RCC 7860 (cell line): ENCODE data around the gene PPP1R13B.

Source experiments
- DNase-seq: peaks from one replicate; pipeline ENCODE4 v3.0.0-alpha.2; 2015; ENCODE audit warnings: low spot score
- FAIRE-seq: peaks from 2 replicates; lab custom pipeline; 2012; peaks lifted over from hg19 to GRCh38; lab: Jason Lieb, UNC

The PPP1R13B gene

GRCh38 chr14:103836976-103837725 lies 10.2 kb downstream of the PPP1R13B start:
- DNase-seq (no peak), FAIRE-seq (no peak)

GRCh38 chr14:103834956-103835355 lies 12.4 kb downstream of the PPP1R13B start:
- no peak for DNase-seq
- FAIRE-seq, result no peak

DNA sequence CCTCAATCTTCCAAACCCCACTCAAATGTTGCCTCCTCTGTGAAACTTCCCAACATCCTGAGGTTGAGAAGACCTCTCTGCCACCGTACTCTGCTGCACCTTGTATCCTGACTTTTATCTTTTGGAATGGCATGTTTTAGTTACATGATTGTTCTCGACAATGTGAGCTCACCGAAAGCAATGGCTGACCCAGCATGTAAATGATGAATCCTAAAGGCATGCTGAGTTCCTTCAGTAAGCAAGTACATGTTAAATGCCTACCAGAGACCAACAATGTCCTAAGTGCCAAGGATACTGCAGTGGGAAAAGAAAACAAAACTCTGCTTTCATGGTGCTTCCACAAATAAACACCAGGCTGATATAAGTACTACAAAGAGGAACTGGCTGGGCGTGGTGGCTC lies 13.7 kb downstream of the PPP1R13B start:
- FAIRE-seq, result no peak
- DNase-seq, result no peak

DNA sequence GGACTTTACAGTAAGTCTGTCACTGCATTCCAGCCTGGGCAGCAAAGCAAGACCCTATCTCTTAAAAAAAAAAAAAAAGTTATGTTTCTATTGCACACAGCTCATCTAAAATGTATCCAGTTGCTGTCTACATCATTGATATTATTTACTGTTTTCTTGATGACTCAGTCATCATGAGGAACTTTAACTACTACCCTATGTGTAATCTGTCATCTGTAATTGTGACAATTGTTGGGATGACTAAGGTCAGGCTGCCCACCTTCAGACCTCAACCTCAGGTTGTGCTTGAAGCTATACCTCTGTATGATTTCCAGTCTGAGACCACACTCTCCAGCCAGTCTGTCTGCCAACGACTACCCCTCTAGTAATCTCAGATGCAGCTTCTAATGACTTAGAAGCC lies 15.3 kb downstream of the PPP1R13B start:
- no peak for FAIRE-seq
- DNase-seq, result no peak

- no peak for FAIRE-seq
These were observed 16.7 kb downstream of the PPP1R13B start for GRCh38 chr14:103830511-103831270.

GRCh38 chr14:103828315-103828967 lies 18.9 kb downstream of the PPP1R13B start:
- DNase-seq (no peak), FAIRE-seq (no peak)

More at GRCh38 chr14:103830511-103831270, 16.7 kb downstream of the PPP1R13B start:
- no peak for DNase-seq

DNA sequence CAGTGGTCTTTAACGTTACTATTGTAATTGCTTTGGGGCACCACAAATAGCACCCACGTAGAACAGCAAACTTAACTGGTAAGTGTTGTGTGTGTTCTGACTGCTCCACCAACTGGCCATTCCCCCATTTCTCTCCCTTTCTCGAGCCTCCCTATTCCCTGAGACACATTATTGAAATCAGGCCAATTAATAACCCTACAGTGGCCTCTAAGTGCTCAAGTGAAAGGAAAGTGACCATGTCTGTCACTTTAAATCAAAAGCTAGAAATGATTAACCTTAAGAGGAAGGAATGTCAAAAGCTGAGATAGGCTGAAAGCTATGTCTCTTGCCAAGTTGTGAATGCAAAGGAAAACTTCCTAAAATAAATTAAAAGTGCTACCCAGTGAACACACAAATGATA lies 22.3 kb downstream of the PPP1R13B start:
- FAIRE-seq (peak; percentile 20), DNase-seq (no peak)

- DNase-seq (no peak), FAIRE-seq (no peak)
These were observed 26.5 kb downstream of the PPP1R13B start for GRCh38 chr14:103820908-103821307.

GRCh38 chr14:103820382-103820781 lies 27.0 kb downstream of the PPP1R13B start:
- FAIRE-seq (no peak), DNase-seq (no peak)

DNA sequence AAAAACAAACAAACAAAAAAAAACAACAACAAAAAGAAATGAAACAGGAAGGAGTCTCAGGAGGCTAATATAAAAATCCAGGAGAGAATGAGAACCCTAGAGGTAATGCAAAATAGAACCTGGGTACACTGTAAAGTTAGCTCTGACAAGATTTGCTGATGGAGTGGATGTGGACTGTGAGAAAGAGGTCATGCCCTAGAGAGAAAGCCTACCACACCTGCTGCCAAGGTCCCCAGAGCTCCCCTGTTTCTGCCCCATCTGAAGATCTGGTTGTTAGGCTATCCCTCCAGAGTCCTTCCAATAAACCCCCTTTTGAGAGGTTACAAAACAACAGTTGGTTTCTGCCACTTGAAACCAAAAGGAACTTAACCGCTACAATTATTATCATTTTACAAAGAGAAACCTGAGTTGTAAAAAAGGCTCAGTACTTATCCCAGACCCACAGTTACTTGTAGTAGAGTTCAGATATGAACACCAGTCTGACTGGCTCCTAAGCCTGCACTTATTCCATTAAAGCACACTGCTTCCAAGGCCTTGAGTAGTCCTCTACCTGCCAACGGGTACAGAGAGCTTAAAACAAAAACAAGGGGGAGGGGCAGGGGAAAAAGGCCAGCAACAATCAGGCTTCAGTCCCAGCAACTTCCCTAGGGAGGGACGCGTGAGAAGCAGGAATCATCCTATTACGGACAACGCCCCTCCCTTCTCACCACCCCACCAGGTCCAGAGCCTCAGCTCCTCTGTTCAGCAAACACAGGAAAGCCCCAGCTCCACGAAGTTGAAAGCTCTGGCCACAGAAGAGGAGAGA lies 27.7 kb downstream of the PPP1R13B start:
- FAIRE-seq (no peak), DNase-seq (no peak)

GRCh38 chr14:103818870-103819269 lies 28.5 kb downstream of the PPP1R13B start:
- no peak for FAIRE-seq
- no peak for DNase-seq

- FAIRE-seq, result no peak
- DNase-seq, result no peak
These were observed 29.0 kb downstream of the PPP1R13B start for GRCh38 chr14:103818422-103818821.

DNA sequence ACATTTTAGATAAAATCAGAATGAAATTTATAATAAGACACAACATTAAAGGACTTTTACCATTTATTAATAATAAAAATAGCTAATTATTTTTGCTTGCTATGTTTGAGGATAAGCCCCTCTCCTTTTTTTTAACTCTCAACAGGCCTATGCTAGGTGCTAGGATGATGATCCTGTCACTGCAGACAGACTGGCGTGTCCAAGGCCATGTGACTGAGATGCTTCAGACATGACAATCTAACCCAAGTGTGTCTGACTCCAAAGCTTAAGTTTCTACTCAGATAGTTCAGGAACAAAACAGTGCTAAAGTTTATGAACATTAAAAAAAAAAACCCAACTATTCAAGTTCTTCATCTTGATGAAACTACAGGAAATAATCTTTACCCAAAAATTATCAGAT lies 29.8 kb downstream of the PPP1R13B start:
- no peak for FAIRE-seq
- DNase-seq, result no peak

DNA sequence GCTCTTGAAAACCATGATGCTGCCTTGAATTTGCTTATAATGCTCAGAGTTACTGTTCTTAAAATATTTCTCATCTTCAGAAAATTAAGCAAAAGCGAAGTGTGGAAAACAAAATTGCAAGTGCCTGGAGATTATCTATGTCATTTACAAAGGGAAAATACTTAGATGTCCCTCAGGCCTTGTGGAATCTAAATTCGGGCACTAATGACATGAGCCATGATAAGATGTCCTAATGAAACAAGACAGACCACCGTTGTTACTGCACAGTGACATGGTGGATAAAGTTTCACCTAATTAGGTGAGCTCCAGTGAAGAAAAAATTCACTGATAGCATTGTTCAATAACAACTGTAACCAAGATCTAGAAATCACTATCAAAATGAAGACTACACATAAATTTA lies 30.4 kb downstream of the PPP1R13B start:
- no peak for FAIRE-seq
- no peak for DNase-seq

GRCh38 chr14:103815253-103815652 lies 32.1 kb downstream of the PPP1R13B start:
- FAIRE-seq (no peak), DNase-seq (no peak)

DNA sequence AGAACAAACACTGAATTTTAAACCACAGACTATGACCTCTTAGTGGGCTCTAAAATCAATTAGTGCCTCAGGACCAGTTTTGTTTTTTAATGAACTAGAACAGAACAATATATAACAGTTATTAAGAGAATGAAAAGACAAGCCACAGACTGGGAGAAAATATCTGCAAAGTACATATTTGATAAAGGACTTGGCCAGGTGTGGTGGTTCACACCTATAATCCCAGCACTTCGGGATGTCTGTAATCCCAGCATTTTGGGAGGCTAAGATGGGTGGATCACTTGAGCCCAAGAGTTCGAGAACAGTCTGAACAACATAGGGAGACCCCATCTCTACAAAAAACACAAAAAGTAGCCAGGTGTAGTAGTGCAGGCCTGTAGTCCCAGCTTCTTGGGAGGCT lies 36.2 kb downstream of the PPP1R13B start:
- DNase-seq (no peak), FAIRE-seq (no peak)

- DNase-seq (peak; percentile 7), FAIRE-seq (no peak)
These were observed 38.9 kb downstream of the PPP1R13B start for GRCh38 chr14:103808403-103809001.

DNA sequence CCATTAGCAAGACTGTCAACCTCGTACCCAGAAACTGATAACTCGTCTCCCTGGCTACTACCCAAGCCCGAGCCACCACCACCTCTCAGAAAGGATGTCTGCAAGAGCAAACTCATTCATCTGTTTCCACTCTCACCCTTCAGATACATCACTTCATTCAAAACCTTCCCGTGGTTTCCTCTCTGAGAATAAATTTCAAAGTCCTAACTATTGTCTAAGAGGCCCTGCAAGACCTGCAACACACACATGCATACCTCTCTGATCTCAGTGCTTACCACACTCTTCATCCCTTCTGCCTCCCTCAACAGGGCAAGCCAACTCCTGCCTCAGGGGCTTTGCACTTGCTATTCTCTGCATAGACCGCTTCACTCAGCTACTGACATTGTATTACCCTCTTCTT lies 40.6 kb downstream of the PPP1R13B start:
- FAIRE-seq (no peak), DNase-seq (no peak)

DNA sequence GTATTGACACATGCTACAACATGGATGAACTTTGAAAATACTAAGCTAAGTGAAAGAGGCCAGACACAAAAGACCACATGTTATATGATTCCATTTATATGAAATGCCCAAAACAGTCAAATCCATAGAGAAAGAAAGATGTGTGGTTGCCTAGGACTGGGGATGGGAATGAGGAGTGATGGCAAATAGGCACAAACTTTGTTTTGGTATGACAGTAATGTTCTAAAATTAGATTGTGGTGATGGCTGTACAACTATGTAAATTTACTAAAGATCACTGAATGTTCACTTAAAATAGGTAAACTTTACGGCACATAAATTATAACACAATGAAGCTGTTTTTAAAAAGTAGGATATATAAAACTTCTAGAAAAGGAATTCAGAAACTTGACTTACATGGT lies 41.7 kb downstream of the PPP1R13B start:
- FAIRE-seq (no peak), DNase-seq (no peak)

DNA sequence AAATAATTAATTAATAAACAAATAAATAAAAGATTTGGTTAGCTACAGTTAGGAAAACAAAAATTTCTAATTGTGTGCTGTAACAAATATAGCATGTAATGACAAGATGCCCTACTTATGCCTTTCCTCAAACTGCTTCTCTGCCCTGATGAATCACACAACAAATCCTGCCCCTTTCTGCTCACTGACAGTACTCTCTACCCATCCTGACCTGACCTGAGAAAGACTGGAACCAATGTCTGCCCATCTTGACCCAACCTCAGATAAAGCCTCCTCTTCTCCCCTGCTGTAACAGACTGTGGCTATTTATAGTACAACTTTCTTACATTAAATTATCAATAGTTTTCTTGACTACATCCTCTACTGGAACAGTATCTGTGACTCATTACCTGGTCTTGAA lies 43.7 kb downstream of the PPP1R13B start:
- DNase-seq (peak; percentile 35), FAIRE-seq (no peak)

GRCh38 chr14:103802356-103802755 lies 45.0 kb downstream of the PPP1R13B start:
- FAIRE-seq, result no peak
- no peak for DNase-seq
